Lower leg skin (tissue), 4 donors: Measurements from ENCODE around the gene MKNK1. TPM values are rescaled to one million over a fixed set of nuclear protein-coding genes. Genes with fewer than 3 reads are reported as not detected.

Experiments
- DNase-seq, 2 donors: peaks; one replicate each; pipeline ENCODE4 v3.0.0-alpha.2; 2019; ENCODE audit warnings: low spot score in 2 of 2
- H3K4me3 ChIP-seq: fragments of 200-600 bp; sonication (generic); 2 replicates; pipeline ENCODE4 v1.5.1; 2017; ENCODE audit warnings: mild to moderate bottlenecking, low read depth; ENCODE audit not compliant: poor library complexity, severe bottlenecking
- POLR2A ChIP-seq, 2 donors: fragments of 450-650 bp; IDR thresholded peaks; one replicate each; pipeline ENCODE4 v1.6.1; 2016 to 2017; ENCODE audit warnings: antibody characterized with exemption in 2 of 2, mild to moderate bottlenecking in 1 of 2, moderate library complexity in 1 of 2
- whole genome bisulfite sequencing, 2 donors: methylation state at CpG; one replicate each; pipeline ENCODE4 v1.1.5; 2018; 5-methylcytosine and 5-hydroxymethylcytosine counted together
- intact Hi-C: fragments of 100-400 bp; cut with DNase I; formaldehyde crosslinking; loops from one replicate; pipeline ENCODE4 v1.15.0; 2023; ENCODE audit warnings: low total_unique reads
- total RNA-seq, 4 donors: library from RNA; depleted of rRNA; stranded (reverse); fragments of >200 nt; gene quantifications; one replicate each; pipeline ENCODE4 v1.1.0, GENCODE V29; 2016
- TF ChIP-seq, protein P1 (sequence below), 3 donors: fragments of 450-650 bp; IDR thresholded peaks; one replicate each; pipeline ENCODE4 v1.5.1; 2016; ENCODE audit warnings: antibody characterized with exemption in 3 of 3, mild to moderate bottlenecking in 3 of 3, moderate library complexity in 2 of 3

Gene MKNK1
- total RNA-seq, 4 donors from 2014 or later: 9.6 to 23.0 (median 13.7) TPM

DNA sequence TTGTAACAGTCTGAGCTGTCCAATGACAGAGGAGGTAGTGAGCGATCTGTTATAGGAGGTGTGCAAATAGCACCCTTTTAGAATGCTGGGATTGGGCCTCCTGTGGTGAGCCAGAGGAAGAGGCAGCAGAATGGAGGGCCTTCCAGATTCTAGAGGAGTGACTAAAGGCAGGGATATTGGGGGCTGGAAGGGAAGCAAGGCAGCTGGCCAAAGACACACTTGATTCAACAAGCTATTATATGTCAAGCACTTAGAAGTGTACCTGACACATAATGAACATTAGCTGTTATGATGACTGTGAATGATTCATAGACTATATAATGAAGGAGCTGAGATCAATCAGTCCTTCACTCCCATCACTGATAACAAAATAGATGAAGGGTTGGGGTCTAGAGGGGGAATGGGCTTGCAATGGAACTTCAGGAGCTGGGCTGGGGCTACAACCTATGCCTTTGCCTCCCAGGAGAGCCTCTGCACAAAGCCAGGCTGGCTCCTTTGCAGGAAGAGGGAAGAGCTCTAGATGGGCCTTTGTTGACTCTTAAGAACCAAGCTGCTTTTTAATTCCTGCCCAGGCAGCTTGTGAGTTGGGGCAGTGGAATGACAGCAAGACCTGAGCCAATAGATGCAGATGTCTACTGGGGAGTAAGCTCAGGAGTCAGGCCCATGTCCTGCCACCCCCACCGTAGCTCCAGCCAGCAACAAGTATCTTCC lies 2.3 kb upstream of the MKNK1 start:
- H3K4me3 ChIP-seq: no peak overlapping the region
- DNase-seq: no peak
- WGBS, 2 donors: 92 to 94% methylated on average over 2 of the region's 2 CpGs
- TF ChIP-seq, protein P1, sequence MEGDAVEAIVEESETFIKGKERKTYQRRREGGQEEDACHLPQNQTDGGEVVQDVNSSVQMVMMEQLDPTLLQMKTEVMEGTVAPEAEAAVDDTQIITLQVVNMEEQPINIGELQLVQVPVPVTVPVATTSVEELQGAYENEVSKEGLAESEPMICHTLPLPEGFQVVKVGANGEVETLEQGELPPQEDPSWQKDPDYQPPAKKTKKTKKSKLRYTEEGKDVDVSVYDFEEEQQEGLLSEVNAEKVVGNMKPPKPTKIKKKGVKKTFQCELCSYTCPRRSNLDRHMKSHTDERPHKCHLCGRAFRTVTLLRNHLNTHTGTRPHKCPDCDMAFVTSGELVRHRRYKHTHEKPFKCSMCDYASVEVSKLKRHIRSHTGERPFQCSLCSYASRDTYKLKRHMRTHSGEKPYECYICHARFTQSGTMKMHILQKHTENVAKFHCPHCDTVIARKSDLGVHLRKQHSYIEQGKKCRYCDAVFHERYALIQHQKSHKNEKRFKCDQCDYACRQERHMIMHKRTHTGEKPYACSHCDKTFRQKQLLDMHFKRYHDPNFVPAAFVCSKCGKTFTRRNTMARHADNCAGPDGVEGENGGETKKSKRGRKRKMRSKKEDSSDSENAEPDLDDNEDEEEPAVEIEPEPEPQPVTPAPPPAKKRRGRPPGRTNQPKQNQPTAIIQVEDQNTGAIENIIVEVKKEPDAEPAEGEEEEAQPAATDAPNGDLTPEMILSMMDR (IDR thresholded peaks at IDR 0.05): no peak
- no peak for TF ChIP-seq POLR2A (IDR thresholded peaks at IDR 0.05)
- intact Hi-C loops: no loop called here

DNA sequence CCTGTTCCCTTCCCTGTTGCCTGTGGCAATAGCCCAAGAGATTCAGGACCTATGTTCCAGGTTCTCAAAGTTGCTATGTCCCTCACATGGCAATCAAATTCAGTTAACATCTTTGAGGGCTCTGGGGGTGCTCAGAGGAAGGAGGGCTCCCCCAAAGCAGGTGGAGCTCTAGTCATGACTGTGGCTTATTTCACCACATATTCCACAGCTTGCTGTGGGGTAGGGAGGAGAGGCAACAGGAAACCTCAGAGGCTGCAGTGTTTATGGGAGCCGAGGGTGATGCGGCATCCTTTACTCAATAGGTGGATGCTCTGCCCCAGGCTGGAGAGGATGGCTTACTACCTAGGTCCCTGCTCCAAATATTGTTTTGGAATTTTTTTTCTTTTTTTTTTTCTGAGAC lies 1.2 kb upstream of the MKNK1 start:
- no peak for DNase-seq
- WGBS, 2 donors: 68 to 71% methylated on average over 2 of the region's 2 CpGs
- H3K4me3 ChIP-seq: no peak overlapping the region
- TF ChIP-seq, protein P1 (IDR thresholded peaks at IDR 0.05): no peak
- TF ChIP-seq POLR2A (IDR thresholded peaks at IDR 0.05): no peak
- intact Hi-C loops: no loop called here

DNA sequence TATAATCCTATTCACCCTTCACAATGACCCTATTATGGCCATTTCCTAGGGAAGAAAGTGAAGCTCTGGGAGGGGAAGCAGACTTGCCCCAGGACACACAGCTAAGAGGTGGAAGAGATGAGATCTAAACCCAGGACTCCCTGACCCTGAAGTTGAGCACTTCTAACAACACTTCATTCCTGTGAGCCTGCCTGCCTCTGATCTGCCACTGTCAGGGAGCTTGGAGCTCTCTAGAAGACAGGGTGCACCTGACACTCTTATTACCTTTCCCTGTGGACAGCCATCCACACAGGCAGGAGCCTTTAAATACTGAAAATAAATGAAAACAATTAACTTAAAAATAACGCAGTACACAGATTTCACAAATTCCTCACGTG lies 599 bp downstream of the MKNK1 start:
- intact Hi-C loops: no loop called here
- TF ChIP-seq POLR2A (IDR thresholded peaks at IDR 0.05): no peak
- TF ChIP-seq, protein P1 (IDR thresholded peaks at IDR 0.05): no peak
- H3K4me3 ChIP-seq: peak overlapping the region; percentile 82
- no peak for DNase-seq
- whole genome bisulfite sequencing, 2 donors: 2 to 3% methylated on average over 2 of the region's 2 CpGs

DNA sequence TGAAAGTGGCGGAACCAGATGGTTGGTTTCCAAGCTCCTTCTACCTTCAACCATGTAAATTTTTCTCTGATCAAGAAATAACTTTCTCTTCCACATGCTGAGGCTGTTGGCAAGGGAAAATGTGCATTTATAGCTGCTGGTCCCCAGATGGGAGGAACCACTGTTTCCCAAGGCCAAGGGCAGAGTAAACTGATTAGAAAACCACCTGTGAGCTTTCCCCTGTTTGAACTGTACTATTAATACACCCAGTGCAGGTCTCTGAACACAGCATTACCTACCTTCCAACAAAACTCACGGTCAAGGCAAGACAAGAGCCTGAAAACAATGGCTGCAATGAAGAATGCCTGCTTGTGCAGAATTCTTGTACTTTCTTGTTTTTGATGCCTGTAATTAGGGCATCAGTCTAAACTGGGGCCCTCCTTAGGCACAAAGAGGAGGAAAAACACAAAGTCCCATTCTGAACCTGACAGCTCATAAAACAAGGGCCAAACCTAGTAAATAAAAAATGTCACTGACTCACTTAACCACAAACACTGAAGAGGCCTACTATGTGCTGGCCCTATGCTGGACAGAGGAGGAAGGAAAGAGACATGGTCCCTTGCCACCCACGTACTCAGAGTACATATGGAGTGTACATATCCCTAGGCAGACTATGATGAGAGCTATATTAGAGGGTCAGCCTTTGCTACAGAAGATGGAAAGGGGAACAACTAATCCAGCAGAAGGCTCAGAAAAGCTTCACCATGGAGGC lies 2.6 kb downstream of the MKNK1 start:
- no peak overlapping the region for H3K4me3 ChIP-seq
- intact Hi-C loops: no loop called here
- DNase-seq: no peak
- TF ChIP-seq, protein P1 (IDR thresholded peaks at IDR 0.05): no peak
- TF ChIP-seq POLR2A (IDR thresholded peaks at IDR 0.05): no peak
- 79 to 89% methylated on average over 3 of the region's 3 CpGs for WGBS, 2 donors

DNA sequence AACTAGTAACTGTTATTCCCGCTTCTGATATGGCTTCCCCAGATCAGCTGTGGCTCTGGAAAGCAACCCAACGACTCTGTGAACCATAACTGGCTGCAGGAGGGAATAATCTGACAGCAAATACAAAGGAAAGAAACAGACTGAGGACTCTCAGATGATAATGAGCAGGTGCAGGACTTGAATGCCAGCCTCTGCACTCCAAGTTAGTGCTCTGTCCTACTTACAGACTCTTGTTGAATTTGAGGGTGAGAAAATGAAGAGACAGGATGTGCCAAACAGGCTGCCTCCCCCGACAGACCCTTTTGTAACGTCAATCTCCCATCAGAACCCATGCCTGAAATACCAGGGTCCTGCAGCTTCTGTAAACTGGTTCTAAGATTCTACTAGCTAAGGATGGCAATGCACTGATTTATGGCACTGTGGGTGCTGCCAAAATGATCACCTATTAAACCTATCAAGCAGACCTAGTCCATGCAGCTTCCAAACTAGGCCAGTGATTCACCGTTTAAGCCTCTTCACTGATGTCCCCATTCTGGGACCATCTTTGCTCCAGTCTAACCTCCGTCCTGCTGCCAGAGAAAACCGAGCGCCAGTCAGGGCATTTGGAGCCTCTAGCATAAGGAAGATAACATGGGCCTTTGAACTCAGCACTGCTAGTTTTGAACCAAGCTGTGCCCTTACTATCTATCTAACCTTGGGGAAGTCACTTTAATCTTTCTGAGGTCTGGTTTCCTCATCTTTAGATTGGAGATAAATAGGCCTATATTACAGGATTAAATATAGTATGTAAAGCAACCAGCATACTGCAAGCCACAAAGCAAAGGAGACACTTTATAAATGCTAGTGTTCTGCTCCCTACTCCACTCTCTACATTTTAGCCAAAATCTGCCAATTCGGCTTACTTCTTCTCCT lies 4.8 kb downstream of the MKNK1 start:
- no peak for DNase-seq
- 83% methylated on average over 9 of the region's 9 CpGs for WGBS, 2 donors

More for the DNA sequence above, 4.8 kb downstream of the MKNK1 start:
- no peak for TF ChIP-seq POLR2A (IDR thresholded peaks at IDR 0.05)
- TF ChIP-seq, protein P1 (IDR thresholded peaks at IDR 0.05): no peak
- H3K4me3 ChIP-seq: no peak overlapping the region
- intact Hi-C loops: no loop called here
